HG03159 (cell line): Measurements from ENCODE around the gene PGAP2.
A peak's percentile ranks its signal among the peaks of the same experiment; 100 is the strongest.

ENCODE experiments used
- ATAC-seq: cut with Tn5 transposase; IDR thresholded peaks from one replicate; pipeline ENCODE4 v1.9.1; 2021; ENCODE audit warnings: mild to moderate bottlenecking, moderate library complexity; ENCODE audit not compliant: unreplicated experiment

The PGAP2 gene

GRCh38 chr11:3831378-3832239 is 23.2 kb downstream of the PGAP2 start:
- ATAC-seq: no peak

DNA sequence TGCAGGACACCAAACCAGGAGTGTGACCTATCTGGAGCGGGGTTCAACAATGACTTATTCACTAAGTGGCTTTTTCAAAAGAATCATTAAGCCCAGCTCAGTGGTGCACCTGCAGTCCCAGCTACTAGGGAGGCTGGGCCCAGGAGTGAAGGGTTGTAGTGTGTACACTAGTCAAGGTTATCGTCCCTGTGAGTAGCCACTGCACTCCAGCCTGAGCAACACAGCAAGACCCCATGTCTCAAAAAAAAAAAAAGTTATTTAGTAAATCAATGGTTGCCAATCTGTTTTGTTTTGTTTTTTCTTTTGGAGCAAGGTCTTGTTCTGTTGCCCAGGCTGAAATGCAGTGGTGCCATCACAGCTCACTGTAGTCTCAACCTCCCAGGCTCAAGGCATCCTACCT is 24.5 kb downstream of the PGAP2 start:
- no peak for ATAC-seq

GRCh38 chr11:3833449-3833848 is 25.1 kb downstream of the PGAP2 start:
- ATAC-seq: no peak

GRCh38 chr11:3834349-3834663 is 25.9 kb downstream of the PGAP2 start:
- ATAC-seq: no peak

- ATAC-seq: no peak
Observed at GRCh38 chr11:3834664-3835461, 26.5 kb downstream of the PGAP2 start.

DNA sequence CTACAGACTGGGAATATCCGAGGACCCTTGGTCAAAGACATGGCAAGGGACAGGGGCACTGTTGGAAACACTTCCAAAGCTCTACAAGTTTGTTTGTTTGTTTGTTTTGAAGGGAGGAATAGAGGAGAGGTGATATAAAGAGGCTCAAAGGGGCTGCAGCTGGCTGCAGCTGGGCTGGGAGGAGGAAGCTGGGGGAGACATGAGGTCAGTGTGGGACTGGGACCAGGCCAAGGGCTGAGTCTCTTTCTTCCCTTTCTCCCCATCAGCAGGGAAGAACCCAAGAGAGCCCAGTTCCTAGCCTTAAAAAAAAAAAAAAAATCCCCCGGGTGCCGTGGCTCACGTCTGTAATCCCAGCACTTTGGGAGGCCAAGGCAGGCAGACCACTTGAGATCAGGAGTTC is 27.4 kb downstream of the PGAP2 start:
- ATAC-seq: no peak

DNA sequence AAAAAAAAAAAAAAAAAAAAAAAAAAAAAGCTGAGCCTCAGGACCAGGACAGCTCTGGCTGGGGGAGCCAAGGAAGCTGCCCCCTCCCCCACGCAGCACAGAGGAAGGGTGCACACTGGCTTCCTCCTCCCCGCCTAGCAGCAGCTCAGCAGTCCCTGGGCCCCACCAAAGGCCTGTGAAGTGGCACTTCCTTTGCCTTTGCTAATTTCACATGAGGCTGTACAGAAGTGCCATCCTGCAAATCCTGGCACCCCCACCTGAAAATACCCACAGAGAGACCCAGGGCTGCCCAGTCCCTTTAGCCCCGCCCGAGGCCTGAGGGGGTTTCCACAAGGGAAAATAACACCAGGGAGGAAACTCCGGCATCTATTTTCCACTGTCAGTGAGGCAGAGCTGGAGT is 28.5 kb downstream of the PGAP2 start:
- ATAC-seq: no peak

GRCh38 chr11:3837793-3838192 is 29.4 kb downstream of the PGAP2 start:
- no peak for ATAC-seq

DNA sequence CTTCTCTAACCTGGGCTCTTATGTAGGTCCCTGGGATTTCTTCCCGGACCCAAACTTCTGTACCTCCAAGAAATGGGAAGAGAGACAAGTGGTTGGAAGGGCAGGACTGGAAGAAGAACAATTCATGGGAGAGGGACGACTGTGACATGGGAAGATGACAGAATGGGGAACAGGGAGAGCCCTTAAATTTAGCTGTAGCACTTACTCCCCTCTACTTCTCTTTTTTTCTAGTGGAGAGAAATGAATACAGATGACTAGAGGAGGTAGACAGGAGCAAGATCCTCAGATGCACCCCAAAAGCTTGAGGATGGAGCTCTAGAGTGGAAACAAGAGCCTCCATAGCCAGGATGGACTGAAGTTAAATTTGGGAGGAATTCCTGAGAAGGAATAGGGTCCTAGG is 30.1 kb downstream of the PGAP2 start:
- no peak for ATAC-seq

- ATAC-seq: no peak
Observed at GRCh38 chr11:3840004-3840869, 31.9 kb downstream of the PGAP2 start.

GRCh38 chr11:3840870-3841425 is 32.6 kb downstream of the PGAP2 start, which contains the start of gene RHOG:
RHOG (minus strand) TSS chr11:3840959; CDS start chr11:3828138, 12,821 bp downstream.
- peak; percentile 44 for ATAC-seq

DNA sequence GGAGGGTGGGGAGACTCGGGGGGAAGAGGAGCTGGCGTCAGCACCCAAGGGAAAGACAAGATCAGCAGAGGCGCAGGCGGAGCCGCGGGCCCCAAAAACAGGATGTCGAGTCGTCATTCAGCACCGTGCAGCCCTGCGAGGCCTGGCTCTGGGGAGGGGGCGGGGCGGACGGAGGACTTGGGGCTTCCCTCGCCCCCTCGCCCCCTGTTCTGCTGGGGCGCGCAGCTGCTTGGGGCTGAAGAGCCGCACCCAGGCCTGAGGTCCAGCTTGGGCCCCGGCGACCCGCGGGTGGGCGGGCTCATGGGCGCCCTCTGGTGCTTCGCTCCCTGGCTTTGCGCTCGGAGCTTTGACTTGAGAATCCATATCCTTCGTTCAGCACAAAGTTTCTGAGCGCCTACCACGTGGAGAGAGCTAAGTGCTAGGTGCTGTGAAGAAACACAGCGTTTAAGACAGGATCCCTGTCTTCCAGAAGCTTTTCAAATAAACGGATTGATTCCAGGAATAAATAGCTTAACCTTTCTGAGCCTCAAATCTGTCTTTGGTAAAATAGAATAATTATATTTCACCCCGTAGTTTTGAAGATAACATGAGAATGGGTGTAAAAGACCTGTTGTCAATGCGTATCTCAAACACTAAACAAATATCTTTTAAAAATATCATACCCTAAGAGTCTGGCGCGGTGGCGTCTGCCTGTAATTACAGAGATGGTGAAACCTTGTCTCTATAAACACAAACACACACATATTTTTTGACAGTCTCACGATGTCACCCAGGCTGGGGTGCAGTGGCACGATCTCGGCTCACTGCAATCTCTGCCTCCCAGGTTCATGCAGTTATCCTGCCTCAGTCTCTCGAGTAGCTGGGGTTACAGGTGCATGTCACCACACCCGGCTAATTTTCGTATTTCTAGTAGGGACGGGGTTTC is 33.3 kb downstream of the PGAP2 start:
- ATAC-seq: peak; percentile 52

DNA sequence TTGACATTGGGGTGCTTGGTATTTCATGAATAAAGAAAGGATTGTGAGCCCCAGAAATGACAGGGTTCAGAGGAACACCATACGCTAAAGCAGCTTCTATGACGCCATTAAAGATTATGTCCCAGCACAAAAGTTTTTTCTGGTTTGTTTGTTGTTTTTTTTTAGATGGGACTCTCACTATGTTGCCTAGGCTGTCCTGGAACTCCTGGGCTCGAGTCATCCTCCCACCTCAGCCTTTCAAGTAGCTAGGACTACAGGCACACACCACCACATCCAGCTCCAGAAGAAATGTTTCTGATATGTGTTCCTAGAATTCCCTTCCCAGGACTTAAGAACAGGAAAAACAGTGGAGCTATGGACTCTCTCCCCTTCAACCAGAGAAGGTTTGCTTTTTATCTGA is 35.0 kb downstream of the PGAP2 start:
- ATAC-seq: no peak

- no peak for ATAC-seq
Observed at GRCh38 chr11:3845246-3845645, 36.9 kb downstream of the PGAP2 start.

DNA sequence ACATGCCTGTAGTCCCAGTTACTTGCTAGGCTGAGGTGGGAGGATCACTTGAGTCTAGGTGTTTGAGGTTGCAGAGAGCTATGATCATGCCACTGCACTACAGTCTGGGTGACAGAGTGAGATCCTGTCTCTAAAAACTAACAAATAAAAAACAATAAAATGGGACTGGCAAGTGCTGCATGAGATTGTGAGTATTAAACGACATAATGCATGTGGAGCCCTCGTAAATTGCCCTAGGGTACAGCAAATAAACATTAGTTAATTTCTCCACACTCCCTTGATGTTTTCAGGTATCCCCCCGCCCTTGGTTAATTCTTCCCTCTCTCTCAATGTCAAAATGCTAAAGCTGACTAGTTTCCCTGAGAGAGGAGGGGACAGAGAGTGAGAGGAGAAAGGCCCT is 37.3 kb downstream of the PGAP2 start:
- ATAC-seq: no peak

- ATAC-seq: no peak
Observed at GRCh38 chr11:3849297-3849874, 41.0 kb downstream of the PGAP2 start.

GRCh38 chr11:3853545-3853842 is 45.1 kb downstream of the PGAP2 start:
- no peak for ATAC-seq

GRCh38 chr11:3853899-3854659 is 45.7 kb downstream of the PGAP2 start:
- peak; percentile 41 for ATAC-seq

DNA sequence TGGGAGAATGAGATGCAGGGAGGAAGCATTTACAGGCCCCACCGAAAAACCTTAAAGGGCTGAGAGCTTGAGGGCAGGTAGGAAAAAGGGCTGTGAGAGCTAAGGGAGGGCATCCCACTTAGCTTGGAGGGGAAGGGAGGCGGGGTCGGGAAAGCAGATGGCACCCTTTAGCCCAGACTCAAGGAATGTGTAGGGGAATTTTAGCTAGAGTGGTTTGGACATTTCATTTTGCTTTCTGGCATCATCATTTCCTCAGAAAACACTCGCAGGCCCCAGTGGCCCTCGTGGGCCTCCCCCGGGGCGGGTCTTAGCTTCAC is 46.3 kb downstream of the PGAP2 start:
- no peak for ATAC-seq
